ENCODE measurements around the gene RPL6. TPM values are rescaled to one million over a fixed set of nuclear protein-coding genes. Genes with fewer than 3 reads are reported as not detected.
"Not testable (repeated sequence)": the region's sequence is repeated elsewhere in the genome, so short reads cannot be mapped to it uniquely, and the experiment has no call there.

RPL6 gene
- total RNA-seq, 2 donors from 2014 or later: 1,630 to 2,257 TPM

DNA sequence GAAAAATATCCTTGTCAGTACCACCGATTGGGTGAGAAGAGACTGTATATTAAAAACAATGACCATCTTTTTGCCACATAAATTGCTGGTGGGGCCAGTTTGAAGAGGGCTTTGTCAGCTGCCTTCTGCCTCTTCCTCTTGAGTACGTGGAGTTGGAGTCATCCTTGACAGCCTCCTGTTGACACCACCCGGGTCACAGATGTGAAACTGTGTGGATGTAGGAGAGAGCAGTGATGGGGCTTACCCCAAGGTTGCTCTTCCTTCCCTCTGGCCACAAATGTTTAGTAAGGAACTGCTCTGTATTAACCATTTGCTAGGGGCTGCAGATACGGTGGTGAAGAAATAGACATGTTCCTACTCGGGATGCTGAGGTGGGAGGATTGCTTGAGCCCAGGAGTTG is 21.5 kb upstream of the RPL6 start:
- Mint-ChIP-seq H3K36me3 (ENCODE audit: low read depth) (peaks cover 45% of the 10 kb centered on the region), H3K9me3 (no peaks in the 10 kb centered on the region), H3K4me1 (peaks cover 17% of the 10 kb centered on the region), H3K27ac (peak overlapping the region; percentile 94), H3K27me3 (no peaks in the 10 kb centered on the region), H3K4me3 (peak overlapping the region; percentile 76)
- ATAC-seq (replicated peaks): peak; percentile 94

DNA sequence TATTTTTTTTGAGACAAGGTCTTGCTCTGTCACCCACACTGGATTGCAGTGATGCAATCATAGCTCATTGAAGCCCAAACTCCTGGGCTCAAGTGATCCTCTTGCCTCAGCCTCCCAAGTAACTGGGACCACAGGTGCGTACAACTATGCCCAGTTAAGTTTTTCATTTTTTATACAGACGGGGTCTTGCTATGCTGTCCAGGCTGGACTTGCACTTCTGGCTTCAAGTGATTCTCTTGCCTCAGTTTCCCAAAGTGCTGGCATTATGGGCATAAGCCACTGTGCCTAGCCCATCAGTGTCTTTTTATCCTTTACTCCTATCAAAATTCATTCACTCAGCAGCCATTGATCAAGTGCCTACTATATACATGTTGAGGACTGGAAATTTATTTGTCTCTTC is 18.4 kb upstream of the RPL6 start:
- Mint-ChIP-seq H3K9me3 (no peaks in the 10 kb centered on the region), H3K36me3 (ENCODE audit: low read depth) (peaks cover 55% of the 10 kb centered on the region), H3K4me1 (peaks cover 29% of the 10 kb centered on the region), H3K4me3 (no peak overlapping the region), H3K27me3 (no peaks in the 10 kb centered on the region), H3K27ac (no peak overlapping the region)
- no peak for ATAC-seq (replicated peaks)

DNA sequence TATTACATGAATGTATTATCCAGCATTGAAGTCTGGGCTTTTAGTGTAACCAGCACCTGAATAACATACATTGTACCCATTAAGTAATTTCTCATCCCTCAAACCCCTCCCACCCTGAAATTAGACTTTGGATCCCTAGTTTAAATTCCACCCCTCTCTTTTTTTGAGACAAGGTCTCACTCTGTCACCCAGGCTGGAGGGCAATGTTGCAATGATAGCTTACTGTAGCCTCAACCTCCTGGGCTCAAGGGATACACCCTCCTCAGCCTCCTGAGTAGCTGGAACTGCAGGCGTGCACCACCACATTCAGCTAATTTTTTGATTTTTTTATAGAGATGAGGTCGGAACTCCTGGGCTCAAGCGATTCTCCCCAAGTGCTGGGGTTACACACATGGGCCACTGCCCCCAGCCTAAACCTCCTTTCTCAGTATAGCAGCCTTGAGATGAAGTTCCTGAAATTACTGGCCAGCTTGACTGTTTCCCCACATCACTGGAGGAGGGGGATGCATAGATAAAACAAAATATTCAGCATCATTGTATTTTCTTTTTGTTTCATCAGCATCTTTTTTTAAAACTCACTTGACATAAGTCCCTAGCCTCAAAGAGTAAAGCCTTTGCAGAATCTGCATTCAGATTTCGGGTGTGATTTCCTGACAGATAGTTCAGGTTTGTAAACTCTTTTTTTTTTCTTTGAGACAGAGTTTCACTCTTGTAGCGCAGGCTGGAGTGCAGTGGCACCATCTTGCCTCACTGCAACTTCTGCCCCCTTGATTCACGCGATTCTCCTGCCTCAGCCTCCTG is 16.4 kb upstream of the RPL6 start:
- ATAC-seq (replicated peaks): peak; percentile 51
- H3K27me3 Mint-ChIP-seq: no peaks in the 10 kb centered on the region
- H3K4me1 Mint-ChIP-seq: peaks cover 30% of the 10 kb centered on the region
- H3K9me3 Mint-ChIP-seq: no peaks in the 10 kb centered on the region
- no peak overlapping the region for H3K4me3 Mint-ChIP-seq
- H3K36me3 Mint-ChIP-seq (ENCODE audit: low read depth): peaks cover 57% of the 10 kb centered on the region
- H3K27ac Mint-ChIP-seq: no peak overlapping the region

DNA sequence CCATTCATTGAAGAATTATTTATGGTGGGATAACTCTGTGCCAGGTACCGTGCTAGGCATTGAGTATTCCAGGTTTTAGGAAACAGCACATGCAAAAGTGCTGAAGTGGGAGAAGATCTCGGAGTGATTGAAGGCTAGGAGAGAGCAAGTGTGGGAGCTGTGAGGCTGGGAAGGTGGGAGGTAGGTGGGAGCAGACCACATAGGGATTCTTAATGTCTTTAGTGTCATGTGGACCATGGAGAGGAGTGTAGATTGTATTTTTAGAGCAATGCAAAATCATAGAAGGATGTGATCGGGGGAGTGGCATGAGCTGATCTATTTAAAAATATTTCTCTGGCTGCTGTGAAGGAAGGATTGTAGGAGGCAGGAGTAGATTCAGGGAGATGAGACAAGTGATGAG is 14.7 kb upstream of the RPL6 start:
- H3K4me1 Mint-ChIP-seq: peaks cover 31% of the 10 kb centered on the region
- H3K9me3 Mint-ChIP-seq: no peaks in the 10 kb centered on the region
- H3K27me3 Mint-ChIP-seq: no peaks in the 10 kb centered on the region
- H3K27ac Mint-ChIP-seq: no peak overlapping the region
- peaks cover 64% of the 10 kb centered on the region for H3K36me3 Mint-ChIP-seq (ENCODE audit: low read depth)
- peak overlapping the region; percentile 4 for H3K4me3 Mint-ChIP-seq
- no peak for ATAC-seq (replicated peaks)

DNA sequence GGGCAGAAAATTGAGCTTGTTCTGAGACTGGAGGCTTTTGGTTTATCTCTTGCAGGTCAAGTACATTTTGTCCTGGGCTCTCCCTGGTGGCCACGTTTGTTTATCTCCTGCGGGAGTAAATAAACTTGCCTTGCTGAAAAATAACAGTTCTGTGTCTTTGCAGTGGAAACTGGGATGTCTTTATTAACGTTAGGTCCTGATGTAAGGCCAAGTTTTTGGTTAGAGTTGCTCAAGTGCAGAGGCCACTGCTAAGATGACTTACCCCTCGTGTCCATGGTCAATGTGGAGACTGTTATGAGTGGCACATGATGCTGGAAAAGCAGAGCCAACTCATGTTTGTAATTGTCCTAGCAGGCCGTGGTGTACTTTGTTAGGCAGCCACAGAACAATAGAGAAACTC is 13.1 kb upstream of the RPL6 start:
- peaks cover 60% of the 10 kb centered on the region for H3K36me3 Mint-ChIP-seq (ENCODE audit: low read depth)

DNA sequence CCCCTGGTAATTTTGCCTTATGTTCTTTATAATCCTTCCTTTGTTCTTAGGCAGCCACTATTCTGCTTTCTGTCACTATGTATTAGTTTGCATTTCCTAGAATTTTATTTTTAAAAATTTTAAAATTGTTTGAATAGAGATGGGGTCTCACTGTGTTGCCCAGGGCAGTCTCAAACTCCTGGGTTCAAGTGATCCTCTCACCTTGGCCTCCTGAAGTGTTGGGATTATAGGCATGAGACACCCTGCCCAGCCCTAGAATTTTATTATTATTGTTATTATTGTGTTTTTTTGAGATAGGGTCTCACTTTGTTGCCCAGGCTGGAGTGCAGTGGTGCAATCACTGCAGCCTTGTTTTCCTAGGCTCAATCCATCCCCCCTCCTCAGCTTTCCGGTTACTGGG is 12.0 kb upstream of the RPL6 start:
- Mint-ChIP-seq H3K27ac (peak overlapping the region; percentile 98), H3K9me3 (no peaks in the 10 kb centered on the region), H3K4me1 (peaks cover 31% of the 10 kb centered on the region), H3K36me3 (ENCODE audit: low read depth) (peaks cover 57% of the 10 kb centered on the region), H3K4me3 (peak overlapping the region; percentile 17), H3K27me3 (no peaks in the 10 kb centered on the region)
- ATAC-seq (replicated peaks): no peak

More for the DNA sequence above, 13.1 kb upstream of the RPL6 start:
- Mint-ChIP-seq H3K4me3 (peak overlapping the region; percentile 17), H3K27me3 (no peaks in the 10 kb centered on the region), H3K27ac (peak overlapping the region; percentile 61), H3K4me1 (peaks cover 31% of the 10 kb centered on the region), H3K9me3 (no peaks in the 10 kb centered on the region)
- ATAC-seq (replicated peaks): no peak

DNA sequence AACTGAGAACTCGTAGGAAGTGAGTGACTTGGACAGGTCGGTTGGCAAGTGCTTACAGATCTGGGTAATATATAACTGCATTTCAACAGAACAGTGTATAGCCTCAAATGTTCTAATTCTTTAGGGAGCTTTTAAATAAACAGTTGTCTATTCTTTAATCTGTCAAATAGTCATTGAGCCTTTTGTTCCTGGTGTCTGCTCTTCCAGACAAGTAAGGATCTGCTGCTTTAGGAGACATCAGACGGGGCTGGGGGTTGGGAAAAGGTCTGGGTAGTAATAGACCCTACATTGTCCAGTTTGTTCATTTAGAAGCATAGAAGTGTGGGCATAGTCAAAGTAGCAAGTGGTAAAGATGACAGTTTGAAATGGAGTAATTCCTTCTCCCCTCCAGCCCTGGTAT is 11.3 kb upstream of the RPL6 start:
- Mint-ChIP-seq H3K4me1 (peaks cover 31% of the 10 kb centered on the region), H3K27ac (peak overlapping the region; percentile 98), H3K9me3 (no peaks in the 10 kb centered on the region), H3K36me3 (ENCODE audit: low read depth) (peaks cover 52% of the 10 kb centered on the region), H3K27me3 (no peaks in the 10 kb centered on the region), H3K4me3 (peak overlapping the region; percentile 99)
- ATAC-seq (replicated peaks): no peak

DNA sequence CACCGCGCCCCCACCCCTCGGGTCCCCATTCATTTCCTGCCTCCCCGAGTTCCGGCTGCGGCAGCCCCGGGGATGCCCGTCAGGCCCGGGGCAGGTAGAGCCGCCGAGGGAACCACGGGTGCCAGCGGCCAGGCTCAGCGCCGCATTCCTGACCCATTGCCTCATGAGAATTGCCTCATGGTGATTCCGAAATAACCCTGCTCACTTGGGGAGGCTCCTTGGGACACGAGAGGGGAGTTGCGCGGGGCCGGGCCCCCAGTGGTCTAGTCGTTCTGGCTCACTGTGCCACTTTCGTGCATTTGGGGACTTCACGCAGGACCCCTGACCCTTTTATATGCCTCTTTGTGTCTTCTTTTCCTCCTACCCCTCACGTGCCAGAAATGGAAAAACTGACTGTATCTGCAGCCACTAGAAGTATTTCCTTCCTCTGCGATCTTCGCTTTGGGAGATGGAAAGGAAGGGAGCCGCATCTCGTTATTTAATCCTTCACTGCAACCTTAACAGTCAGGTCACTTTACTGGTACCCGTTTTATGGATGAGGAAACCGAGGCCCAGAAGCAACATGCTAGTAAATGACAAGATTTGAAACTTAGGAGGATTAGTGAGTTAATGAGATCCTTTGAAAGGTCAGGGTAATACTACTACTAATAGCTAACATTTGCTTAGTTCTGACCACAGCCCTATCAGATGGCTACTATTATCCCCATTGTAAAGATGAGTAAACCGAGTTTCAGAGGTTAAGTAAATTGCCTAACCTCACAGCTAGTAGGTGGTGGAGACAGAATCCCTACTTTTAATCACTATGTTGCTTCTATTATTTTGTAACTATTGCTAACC is 10.1 kb upstream of the RPL6 start:
- Mint-ChIP-seq H3K4me3 (peak overlapping the region; percentile 99), H3K27ac (peak overlapping the region; percentile 98), H3K36me3 (ENCODE audit: low read depth) (peaks cover 52% of the 10 kb centered on the region), H3K9me3 (no peaks in the 10 kb centered on the region), H3K4me1 (peaks cover 35% of the 10 kb centered on the region), H3K27me3 (no peaks in the 10 kb centered on the region)
- ATAC-seq (replicated peaks): peak; percentile 61

DNA sequence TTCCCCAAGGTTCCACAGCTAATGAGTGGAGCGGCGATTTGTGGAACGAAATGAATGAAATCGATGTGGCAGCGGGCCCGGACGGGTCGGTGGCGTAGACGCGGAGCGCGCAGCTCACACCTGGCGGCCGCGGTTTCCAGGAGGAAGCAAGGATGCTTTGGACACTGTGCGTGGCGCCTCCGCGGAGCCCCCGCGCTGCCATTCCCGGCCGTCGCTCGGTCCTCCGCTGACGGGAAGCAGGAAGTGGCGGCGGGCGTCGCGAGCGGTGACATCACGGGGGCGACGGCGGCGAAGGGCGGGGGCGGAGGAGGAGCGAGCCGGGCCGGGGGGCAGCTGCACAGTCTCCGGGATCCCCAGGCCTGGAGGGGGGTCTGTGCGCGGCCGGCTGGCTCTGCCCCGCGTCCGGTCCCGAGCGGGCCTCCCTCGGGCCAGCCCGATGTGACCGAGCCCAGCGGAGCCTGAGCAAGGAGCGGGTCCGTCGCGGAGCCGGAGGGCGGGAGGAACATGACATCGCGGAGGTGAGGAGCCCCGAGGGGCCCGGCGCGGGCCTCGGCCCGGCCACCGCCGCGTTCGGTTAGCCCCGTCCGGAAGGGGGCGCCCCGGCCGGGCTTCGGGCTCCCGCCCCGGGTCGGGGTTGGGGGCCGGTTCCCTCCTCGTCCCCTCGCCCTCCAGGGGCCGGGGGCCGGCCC is 9.3 kb upstream of the RPL6 start, which contains the start of gene PTPN11:
Gene PTPN11, plus strand, starts transcription at position 340 of the 689 bp plus-strand sequence. Its CDS starts 165 bp downstream, at position 505.
- peak; percentile 84 for ATAC-seq (replicated peaks)
- peaks cover 45% of the 10 kb centered on the region for H3K36me3 Mint-ChIP-seq (ENCODE audit: low read depth)
- H3K27me3 Mint-ChIP-seq: no peaks in the 10 kb centered on the region
- H3K4me3 Mint-ChIP-seq: peak within 1 kb of the TSS; percentile 99
- H3K4me1 Mint-ChIP-seq: peaks cover 27% of the 10 kb centered on the region
- H3K9me3 Mint-ChIP-seq: no peaks in the 10 kb centered on the region
- peak within 1 kb of the TSS; percentile 99 for H3K27ac Mint-ChIP-seq

DNA sequence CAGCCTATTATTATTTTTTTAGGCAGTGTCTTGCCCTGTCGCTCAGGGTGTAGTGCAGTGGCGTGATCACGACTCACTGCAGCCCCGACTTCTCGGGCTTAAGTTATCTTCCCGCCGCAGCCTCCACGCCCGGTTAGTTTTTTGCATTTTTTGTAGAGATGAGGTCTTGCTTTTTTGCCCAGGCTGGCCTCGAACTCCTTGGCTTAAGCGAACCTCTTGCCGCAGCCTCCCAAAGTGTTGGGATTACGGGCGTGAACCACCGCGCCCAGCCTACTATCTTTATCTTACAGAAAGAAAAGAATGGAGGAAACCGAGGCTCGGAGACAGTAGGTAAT is 8.8 kb upstream of the RPL6 start:
- peaks cover 27% of the 10 kb centered on the region for H3K4me1 Mint-ChIP-seq
- H3K27me3 Mint-ChIP-seq: no peaks in the 10 kb centered on the region
- no peaks in the 10 kb centered on the region for H3K9me3 Mint-ChIP-seq
- peak overlapping the region; percentile 99 for H3K27ac Mint-ChIP-seq
- H3K4me3 Mint-ChIP-seq: peak overlapping the region; percentile 99
- peaks cover 43% of the 10 kb centered on the region for H3K36me3 Mint-ChIP-seq (ENCODE audit: low read depth)
- no peak for ATAC-seq (replicated peaks)

DNA sequence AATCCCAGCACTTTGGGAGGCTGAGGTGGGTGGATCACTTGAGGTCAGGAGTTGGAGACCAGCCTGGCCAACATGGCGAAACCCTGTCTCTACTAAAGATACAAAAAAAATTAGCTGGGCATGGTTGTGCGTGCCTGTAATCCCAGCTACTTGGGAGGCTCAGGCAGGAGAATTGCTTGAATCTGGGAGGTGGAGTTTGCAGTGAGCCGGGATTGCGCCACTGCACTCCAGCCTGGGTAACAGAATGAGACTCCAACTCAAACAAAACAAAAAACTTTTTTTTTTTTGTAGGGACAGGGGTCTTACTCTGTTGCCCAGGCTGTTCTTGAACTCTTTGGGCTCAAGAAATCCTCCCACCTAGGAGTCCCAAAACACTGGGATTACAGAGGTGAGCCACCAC is 6.1 kb upstream of the RPL6 start:
- H3K4me1 Mint-ChIP-seq; H3K27ac Mint-ChIP-seq; H3K9me3 Mint-ChIP-seq; H3K4me3 Mint-ChIP-seq; H3K27me3 Mint-ChIP-seq; ATAC-seq (replicated peaks): not testable (repeated sequence)
- H3K36me3 Mint-ChIP-seq (ENCODE audit: low read depth): peaks cover 19% of the 10 kb centered on the region

DNA sequence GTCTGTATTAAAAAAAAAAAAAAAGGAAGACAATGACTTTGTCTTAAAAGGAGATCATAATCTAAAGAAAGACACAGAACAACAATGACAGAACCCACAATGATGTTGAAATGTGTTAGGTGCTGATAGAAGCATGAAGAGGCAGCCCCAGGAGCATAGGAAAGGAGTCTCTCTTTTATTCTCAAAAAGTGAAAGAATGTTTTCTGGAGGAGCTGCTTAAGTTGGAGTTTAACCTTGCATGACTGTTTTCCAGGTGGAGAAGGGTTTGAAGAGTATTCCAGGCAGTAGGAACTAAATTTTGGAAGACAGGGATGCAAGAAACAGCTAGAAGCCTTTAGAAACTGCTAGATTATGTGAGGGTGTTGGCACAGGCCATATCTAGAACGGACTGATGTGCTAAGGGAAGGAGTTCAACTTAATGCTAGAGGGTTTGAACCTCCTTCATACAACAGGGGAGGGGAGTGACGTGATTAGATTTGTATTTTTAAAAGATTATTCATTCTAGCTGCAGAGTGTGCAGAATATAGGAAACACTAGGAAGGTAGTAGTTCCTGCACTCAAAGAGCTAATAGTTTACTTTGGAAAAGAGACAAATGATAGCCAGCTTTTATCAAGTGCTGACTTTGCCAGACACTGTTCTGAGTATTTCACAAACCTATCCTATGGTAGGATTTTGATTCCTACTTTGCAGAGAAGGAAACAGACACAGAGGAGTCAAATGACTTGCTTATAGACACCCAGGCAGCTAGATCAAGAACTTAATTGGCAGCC is 4.6 kb upstream of the RPL6 start:
- H3K4me3 Mint-ChIP-seq: no peak overlapping the region
- peaks cover 9% of the 10 kb centered on the region for H3K4me1 Mint-ChIP-seq
- no peaks in the 10 kb centered on the region for H3K27me3 Mint-ChIP-seq
- ATAC-seq (replicated peaks): no peak
- H3K9me3 Mint-ChIP-seq: no peaks in the 10 kb centered on the region
- H3K27ac Mint-ChIP-seq: no peak overlapping the region
- H3K36me3 Mint-ChIP-seq (ENCODE audit: low read depth): peaks cover 13% of the 10 kb centered on the region

DNA sequence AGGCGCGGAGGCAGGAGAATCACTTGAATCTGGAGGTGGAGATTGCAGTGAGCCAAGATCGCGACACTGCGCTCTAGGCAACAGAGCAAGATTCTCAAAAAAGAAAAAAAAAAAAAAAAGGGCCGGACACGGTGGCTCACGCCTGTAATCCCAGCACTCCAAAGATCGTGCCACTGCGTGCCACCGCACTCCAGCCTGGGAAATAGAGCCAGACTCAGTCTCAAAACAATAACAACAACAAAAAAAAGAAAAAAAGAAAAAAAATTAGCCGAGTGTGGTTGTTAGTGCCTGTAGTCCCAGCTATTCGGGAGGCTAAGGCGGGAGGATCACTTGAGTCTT is 470 bp upstream of the RPL6 start:
- H3K4me3 Mint-ChIP-seq: peak overlapping the region; percentile 100
- H3K36me3 Mint-ChIP-seq (ENCODE audit: low read depth): peaks cover 49% of the 10 kb centered on the region

DNA sequence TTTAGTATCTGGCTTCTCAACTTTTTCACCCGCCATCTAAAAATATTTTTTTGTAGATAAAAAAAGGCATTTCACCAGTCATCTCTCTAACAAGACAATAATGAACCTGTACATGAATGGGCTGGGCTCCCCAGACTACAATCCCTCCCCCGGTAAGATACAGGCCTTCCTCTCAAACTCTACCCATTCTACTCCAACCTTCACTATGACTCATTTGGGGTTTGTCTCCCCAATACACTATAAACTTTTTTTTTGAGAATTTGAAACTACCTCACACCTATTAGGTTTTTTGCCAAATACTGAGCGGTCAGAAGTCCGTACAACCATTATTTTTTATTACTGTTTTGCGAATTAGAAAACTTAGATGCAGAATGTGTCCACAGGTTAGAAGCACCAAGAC is 784 bp downstream of the RPL6 start:
- H3K4me3 Mint-ChIP-seq: peak overlapping the region; percentile 100
- H3K9me3 Mint-ChIP-seq: no peaks in the 10 kb centered on the region
- H3K36me3 Mint-ChIP-seq (ENCODE audit: low read depth): peaks cover 57% of the 10 kb centered on the region
- peak overlapping the region; percentile 100 for H3K27ac Mint-ChIP-seq
- H3K4me1 Mint-ChIP-seq: peaks cover 22% of the 10 kb centered on the region
- peak; percentile 66 for ATAC-seq (replicated peaks)
- H3K27me3 Mint-ChIP-seq: no peaks in the 10 kb centered on the region

More for the DNA sequence above, 470 bp upstream of the RPL6 start:
- peaks cover 24% of the 10 kb centered on the region for H3K4me1 Mint-ChIP-seq
- no peak for ATAC-seq (replicated peaks)
- peak overlapping the region; percentile 100 for H3K27ac Mint-ChIP-seq
- H3K27me3 Mint-ChIP-seq: no peaks in the 10 kb centered on the region
- H3K9me3 Mint-ChIP-seq: no peaks in the 10 kb centered on the region

Data from activated T-helper 17 cell treated with anti-CD3 and anti-CD28 coated beads, Interleukin-2, amount 50 U/mL, for 72 hours (primary cell).